Prostate gland (tissue), 2 donors: ENCODE results near the gene TUBB3. TPM values are rescaled to one million over a fixed set of nuclear protein-coding genes. Genes with fewer than 3 reads are reported as not detected.

ENCODE experiments used
- DNase-seq: peaks from one replicate; pipeline ENCODE4 v3.0.0-alpha.2; 2019; ENCODE audit warnings: low spot score
- H3K27ac ChIP-seq, 2 donors: fragments of 200-600 bp; sonication (generic); 2 replicates each; pipeline ENCODE4 v1.5.1; 2017 to 2019
- H3K27me3 ChIP-seq: fragments of 200-600 bp; sonication (generic); replicated peaks from 2 replicates; pipeline ENCODE4 v1.5.1; 2019; ENCODE audit not compliant: insufficient read depth
- H3K36me3 ChIP-seq, 2 donors: fragments of 200-600 bp; sonication (generic); 1 replicate in 1 of 2; 2 replicates in 1 of 2; pipeline versions ENCODE4 v1.5.1 to v1.8.1; 2017 to 2019
- H3K4me1 ChIP-seq: fragments of 200-600 bp; sonication (generic); replicated peaks from 2 replicates; pipeline ENCODE4 v1.5.1; 2019
- H3K4me3 ChIP-seq, 2 donors: fragments of 200-600 bp; sonication (generic); 2 replicates each; pipeline ENCODE4 v1.5.1; 2017 to 2019
- H3K9me3 ChIP-seq: fragments of 200-600 bp; sonication (generic); 2 replicates; pipeline ENCODE4 v1.5.1; 2017
- CTCF ChIP-seq, 4 experiments: fragments of 200-600 bp in 2 of 4; fragments of 450-650 bp in 2 of 4; sonication (generic) in 2 of 4; IDR thresholded peaks; 1 replicate in 3 of 4; 2 replicates in 1 of 4; pipeline ENCODE4 v1.5.1; 2016 to 2019; ENCODE audit warnings: antibody characterized with exemption in 4 of 4, mild to moderate bottlenecking in 2 of 4, moderate library complexity in 2 of 4
- POLR2A ChIP-seq: fragments of 450-650 bp; IDR thresholded peaks from one replicate; pipeline ENCODE4 v1.6.1; 2016; ENCODE audit warnings: antibody characterized with exemption, mild to moderate bottlenecking
- POLR2AphosphoS5 ChIP-seq: sonication (generic); formaldehyde crosslinking; IDR thresholded peaks from one replicate; pipeline ENCODE4 v1.6.1; 2017; ENCODE audit warnings: antibody characterized with exemption
- WGBS: methylation state at CpG from one replicate; pipeline ENCODE4 v1.1.5; 2018; 5-methylcytosine and 5-hydroxymethylcytosine counted together
- intact Hi-C: fragments of 100-400 bp; cut with DNase I; formaldehyde crosslinking; loops from one replicate; pipeline ENCODE4 v1.14.2; 2022
- total RNA-seq, 2 donors: library from RNA; depleted of rRNA; stranded (reverse); fragments of >200 nt; gene quantifications; one replicate each; pipeline ENCODE4 v1.1.0, GENCODE V29; 2016

Gene TUBB3
- total RNA-seq, 2 donors from 2014 or later, result 0.82 to 20.7 TPM

DNA sequence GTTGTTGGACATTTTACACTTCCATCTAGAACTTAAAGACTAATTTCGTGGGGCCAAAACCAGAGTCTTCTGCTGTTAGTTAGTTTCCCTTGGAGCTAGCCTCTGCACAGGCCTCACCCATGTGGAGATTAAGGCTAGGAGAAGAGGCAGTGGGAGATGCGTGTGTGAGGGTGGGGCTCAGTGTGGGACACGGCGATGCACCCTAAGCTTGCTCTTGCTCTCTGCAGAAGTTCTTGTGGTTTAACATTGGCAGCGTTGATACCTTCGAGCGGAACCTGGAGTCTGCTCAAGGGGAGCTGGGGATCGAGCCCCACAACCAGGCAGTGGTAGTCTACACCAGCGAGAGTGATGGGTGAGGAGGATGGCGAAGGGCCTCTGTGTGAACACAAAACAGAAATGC is 62.1 kb downstream of the TUBB3 start:
- Histone ChIP-seq H3K36me3 (peaks cover 6 to 10% of the 10 kb centered on the region in 2 donors), H3K4me3 (no peak overlapping the region)
- WGBS, result 94% methylated on average over 10 of the region's 10 CpGs

More for the DNA sequence above, 62.1 kb downstream of the TUBB3 start:
- H3K27me3 ChIP-seq, result no peaks in the 10 kb centered on the region
- no peaks in the 10 kb centered on the region for H3K9me3 ChIP-seq
- intact Hi-C loops, result no loop called here
- no peaks in the 10 kb centered on the region for H3K4me1 ChIP-seq
- no peak overlapping the region for H3K27ac ChIP-seq
- TF ChIP-seq CTCF (IDR thresholded peaks at IDR 0.05) (no peak), POLR2A (no peak), POLR2AphosphoS5 (no peak)
- no peak for DNase-seq

Other genes with a start within 250 kb of the TUBB3 start
- gene CDK10, start 236.7 kb upstream of the TUBB3 start, total RNA-seq, result 10 to 100 TPM; 42.1 to 79.0 TPM
- gene SPATA2L, start 221.6 kb upstream of the TUBB3 start, total RNA-seq, result 10 to 100 TPM; 15.6 to 19.7 TPM
- 10 to 100 TPM in 1 of 2 donors, 1 to 10 TPM in 1; 8.5 to 16.0 TPM for gene VPS9D1, start 202.4 kb upstream of the TUBB3 start, total RNA-seq
- gene ZNF276, start 201.8 kb upstream of the TUBB3 start, total RNA-seq, result 10 to 100 TPM; 18.4 to 46.1 TPM
- 10 to 100 TPM; 10.1 to 35.6 TPM for gene FANCA, start 106.7 kb upstream of the TUBB3 start, total RNA-seq
- gene SPIRE2, start 94.9 kb upstream of the TUBB3 start, total RNA-seq, result 10 to 100 TPM; 13.7 to 15.5 TPM
- 100 to 1,000 TPM; 141 to 302 TPM for gene TCF25, start 49.8 kb upstream of the TUBB3 start, total RNA-seq
- 10 to 100 TPM in 1 of 2 donors, 1 to 10 TPM in 1; 5.6 to 22.5 TPM for gene MC1R, start 4.5 kb upstream of the TUBB3 start, total RNA-seq
- gene DEF8, start 25.4 kb downstream of the TUBB3 start, total RNA-seq, result 10 to 100 TPM; 63.9 to 79.9 TPM
- gene DBNDD1, start 96.1 kb downstream of the TUBB3 start, total RNA-seq, result 1 to 10 TPM; 5.3 to 7.7 TPM
- gene PRDM7, start 154.0 kb downstream of the TUBB3 start, total RNA-seq, result under 1 TPM; 0.09 to 0.28 TPM